Measurements from ENCODE around the gene OSBPL6. TPM values are rescaled to one million over a fixed set of nuclear protein-coding genes. Genes with fewer than 3 reads are reported as not detected.

OSBPL6 gene
- total and polyA plus RNA-seq, 10 of the 15 experiments (the other 5 are each of a cell fraction or from before 2014, with no cell fraction given): 0.01 to 0.08 (median 0.03) TPM; not detected in 5

GRCh38 chr2:178263159-178263860, 69.0 kb downstream of the OSBPL6 start:
- TF ChIP-seq NR2F1 (conservative IDR thresholded peaks at IDR 0.05) (no peak), SKIL (IDR thresholded peaks at IDR 0.05; ENCODE audit: low read depth, poor library complexity, severe bottlenecking) (no peak), SREBF1 (IDR thresholded peaks at IDR 0.05; ENCODE audit: low read length) (no peak), SIN3A (IDR thresholded peaks at IDR 0.05; ENCODE audit: low read depth, low read length) (no peak), BCLAF1 (IDR thresholded peaks at IDR 0.05) (no peak), USF1 (IDR thresholded peaks at IDR 0.05; ENCODE audit: borderline replicate concordance, extremely low read length, insufficient read depth, low read depth, low read length) (no peak), NBN (IDR thresholded peaks at IDR 0.05) (no peak), MYC (IDR thresholded peaks at IDR 0.05; ENCODE audit: insufficient read depth, insufficient read length, insufficient replicate concordance, low read length, severe bottlenecking) (no peak), RAD51 (IDR thresholded peaks at IDR 0.05) (no peak), FOXK2 (IDR thresholded peaks at IDR 0.05) (no peak), CREM (IDR thresholded peaks at IDR 0.05; ENCODE audit: low read depth) (no peak), GABPA (IDR thresholded peaks at IDR 0.05; ENCODE audit: low read depth) (no peak)
- 49% methylated on average over 13 of the region's 13 CpGs for WGBS (ENCODE audit: insufficient coverage, insufficient replicate concordance, low lambda C conversion rate, missing lambda C conversion rate)
- Histone ChIP-seq H3K79me2 (ENCODE audit: control insufficient read depth, insufficient read depth, low read length) (no peaks in the 10 kb centered on the region), H3K4me3 (no peak overlapping the region), H3K36me3 (ENCODE audit: control insufficient read depth in 2 of 2, insufficient read depth in 2 of 2, low read length in 1 of 2) (no peaks in the 10 kb centered on the region), H3K4me1 (ENCODE audit: control insufficient read depth, insufficient read depth, low read length) (no peaks in the 10 kb centered on the region), H4K20me1 (ENCODE audit: control insufficient read depth, insufficient read depth) (no peaks in the 10 kb centered on the region), H3K27me3 (replicated peaks in 1 of 2; ENCODE audit: control insufficient read depth in 2 of 2, insufficient read depth in 2 of 2, low read length in 1 of 2) (no peaks in the 10 kb centered on the region), H3K4me2 (ENCODE audit: control insufficient read depth, insufficient read depth) (no peak overlapping the region), H3K27ac (ENCODE audit: control insufficient read depth, insufficient read depth) (no peak overlapping the region), H3K9me3 (replicated peaks; ENCODE audit: control insufficient read depth, insufficient read depth, low read length) (no peaks in the 10 kb centered on the region), H3K9ac (ENCODE audit: control insufficient read depth, insufficient read depth, low read length) (no peak overlapping the region), H2AFZ (ENCODE audit: control insufficient read depth, low read depth, low read length) (no peak overlapping the region)
- ChIA-PET RAD21 (ENCODE audit: unreplicated experiment) (no interaction called here), POLR2A (no interaction called here), SMC1A (ENCODE audit: uncharacterized antibody, unreplicated experiment) (no interaction called here), CTCF (no interaction called here)
- intact Hi-C loops (cut with micrococcal nuclease; ENCODE audit: unreplicated experiment): no loop called here
- DNase-seq (ENCODE audit: low read depth, low spot score) (no peak), FAIRE-seq (no peak), ATAC-seq (no peak; the same call in 1 of the 3 replicates)
- in situ Hi-C loops (cut with MboI): no loop called here
- BruUV-seq (replicated peaks): no TSS peak
